SK-N-SH (cell line): ENCODE results near the gene ANKMY1. TPM values are rescaled to one million over a fixed set of nuclear protein-coding genes. Genes with fewer than 3 reads are reported as not detected.

ENCODE experiments used
- CTCF ChIA-PET: fragments of 300-600, 350-600 bp; formaldehyde crosslinking; extraction: SDS; loops from one replicate; lab custom pipeline; 2021; lab: Yijun Ruan, JAX
- POLR2A ChIA-PET: fragments of 350-600 bp; sonication (Branson Sonifier 250); formaldehyde crosslinking; extraction: SDS; loops from one replicate; lab custom pipeline; 2020; ENCODE audit warnings: antibody characterized with exemption, inconsistent platforms; lab: Yijun Ruan, JAX
- DNase-seq: peaks from one replicate; pipeline ENCODE4 v3.0.0; 2012
- H2AFZ ChIP-seq: fragments of 200-600 bp; sonication (generic); 2 replicates; pipeline ENCODE4 v1.8.1; 2016; ENCODE audit warnings: antibody characterized with exemption, mild to moderate bottlenecking, low read depth
- H3F3A ChIP-seq: fragments of 200-600 bp; sonication (generic); replicated peaks from 2 replicates; pipeline ENCODE3; 2016; ENCODE audit warnings: antibody characterized with exemption, mild to moderate bottlenecking; ENCODE audit not compliant: insufficient read depth
- H3K27ac ChIP-seq, 2 experiments: fragments of 200-500 bp in 1 of 2; fragments of 200-600 bp in 1 of 2; sonication (Bioruptor generic) in 1 of 2; sonication (generic), shearing (Covaris generic) in 1 of 2; 2 replicates each; pipeline versions ENCODE4 v1.5.1 to v1.6.1; 2014 to 2016; ENCODE audit warnings: low read depth in 2 of 2, inconsistent platforms in 1 of 2, low read length in 1 of 2, mild to moderate bottlenecking in 1 of 2, mixed read lengths in 1 of 2
- H3K27me3 ChIP-seq: fragments of 200-600 bp; sonication (generic), shearing (Covaris generic); 2 replicates; pipeline ENCODE4 v1.6.1; 2016; ENCODE audit warnings: mixed run types; ENCODE audit not compliant: insufficient read depth
- H3K36me3 ChIP-seq, 2 experiments: fragments of 200-500 bp in 1 of 2; fragments of 200-600 bp in 1 of 2; sonication (Bioruptor generic) in 1 of 2; sonication (generic) in 1 of 2; replicated peaks in 1 of 2; 2 replicates each; pipeline versions ENCODE3 to v1.5.1; 2014 to 2016; ENCODE audit warnings: low read length in 1 of 2, mild to moderate bottlenecking in 1 of 2; ENCODE audit not compliant: insufficient read depth in 2 of 2, control insufficient read depth in 1 of 2
- H3K4me1 ChIP-seq, 2 experiments: fragments of 200-500 bp in 1 of 2; fragments of 200-600 bp in 1 of 2; sonication (Bioruptor generic) in 1 of 2; sonication (generic), shearing (Covaris generic) in 1 of 2; 2 replicates each; pipeline versions ENCODE4 v1.5.1 to v1.6.1; 2014 to 2016; ENCODE audit warnings: low read depth in 1 of 2, low read length in 1 of 2, mixed run types in 1 of 2; ENCODE audit not compliant: insufficient read depth in 2 of 2, control insufficient read depth in 1 of 2
- H3K4me2 ChIP-seq: fragments of 200-600 bp; sonication (generic), shearing (Covaris generic); 2 replicates; pipeline ENCODE4 v1.6.1; 2017; ENCODE audit warnings: mixed run types
- H3K4me3 ChIP-seq, 2 experiments: fragments of 200-500 bp in 1 of 2; fragments of 200-600 bp in 1 of 2; sonication (Bioruptor generic) in 1 of 2; sonication (generic), shearing (Covaris generic) in 1 of 2; 2 replicates each; pipeline versions ENCODE4 v1.5.1 to v1.8.1; 2014 to 2016; ENCODE audit warnings: low read depth in 2 of 2, inconsistent platforms in 1 of 2, low read length in 1 of 2, mild to moderate bottlenecking in 1 of 2, mixed read lengths in 1 of 2, moderate library complexity in 1 of 2
- H3K79me2 ChIP-seq: fragments of 200-600 bp; sonication (generic); 2 replicates; pipeline ENCODE4 v1.8.1; 2017; ENCODE audit warnings: mild to moderate bottlenecking; ENCODE audit not compliant: insufficient read depth
- H3K9ac ChIP-seq: fragments of 200-600 bp; sonication (generic); 2 replicates; pipeline ENCODE4 v1.6.1; 2017; ENCODE audit warnings: mixed run types
- H3K9me2 ChIP-seq: fragments of 200-600 bp; sonication (generic); 2 replicates; pipeline ENCODE4 v1.6.1; 2017; ENCODE audit warnings: mixed run types
- H3K9me3 ChIP-seq: fragments of 200-600 bp; sonication (generic); 2 replicates; pipeline ENCODE4 v1.6.1; 2017; ENCODE audit warnings: mixed run types, mild to moderate bottlenecking, moderate library complexity
- H4K20me1 ChIP-seq: fragments of 200-600 bp; sonication (generic); 2 replicates; pipeline ENCODE4 v1.6.1; 2017; ENCODE audit warnings: mild to moderate bottlenecking, mixed run types; ENCODE audit not compliant: insufficient read depth
- CHD2 ChIP-seq: fragments of 150-350 bp; IDR thresholded peaks from 2 replicates; pipeline ENCODE4 v1.6.1; 2018; ENCODE audit warnings: low read length; ENCODE audit not compliant: partially characterized antibody
- EP300 ChIP-seq, 2 experiments: IDR thresholded peaks; 2 replicates each; pipeline versions ENCODE4 v1.4.0 to v1.6.1; 2012; ENCODE audit warnings: borderline replicate concordance in 1 of 2, low read depth in 1 of 2, low read length in 1 of 2
- FOSL2 ChIP-seq: IDR thresholded peaks from 2 replicates; pipeline ENCODE4 v1.4.0; 2012; ENCODE audit warnings: low read depth, mild to moderate bottlenecking, moderate library complexity, borderline replicate concordance
- FOXJ3 ChIP-seq: sonication (generic); formaldehyde crosslinking; IDR thresholded peaks from 2 replicates; pipeline ENCODE4 v1.5.1; 2020; ENCODE audit warnings: mild to moderate bottlenecking, missing genetic modification reagents
- FOXM1 ChIP-seq: IDR thresholded peaks from 2 replicates; pipeline ENCODE4 v1.4.0; 2012; ENCODE audit warnings: low read depth, mild to moderate bottlenecking
- GABPA ChIP-seq: IDR thresholded peaks from 2 replicates; pipeline ENCODE4 v1.4.0; 2012; ENCODE audit warnings: low read depth, mild to moderate bottlenecking
- GATA2 ChIP-seq: sonication (generic); formaldehyde crosslinking; IDR thresholded peaks from 2 replicates; pipeline ENCODE4 v1.5.0; 2020; ENCODE audit warnings: mild to moderate bottlenecking, missing genetic modification reagents
- IRF3 ChIP-seq: fragments of 150-350 bp; IDR thresholded peaks from 2 replicates; pipeline ENCODE4 v1.6.1; 2016; ENCODE audit warnings: mild to moderate bottlenecking, low read depth, low read length
- JUND ChIP-seq: IDR thresholded peaks from 2 replicates; pipeline ENCODE4 v1.4.0; 2012
- MAX ChIP-seq: IDR thresholded peaks from 2 replicates; pipeline ENCODE4 v1.4.0; 2012; ENCODE audit warnings: low read depth
- NRF1 ChIP-seq: IDR thresholded peaks from 2 replicates; pipeline ENCODE4 v1.6.1; 2012; ENCODE audit warnings: low read depth, mild to moderate bottlenecking, low read length
- RCOR1 ChIP-seq: fragments of 150-350 bp; IDR thresholded peaks from 2 replicates; pipeline ENCODE4 v1.6.1; 2017; ENCODE audit warnings: antibody characterized with exemption, low read length
- RFX5 ChIP-seq: IDR thresholded peaks from 2 replicates; pipeline ENCODE4 v1.6.1; 2012; ENCODE audit warnings: mild to moderate bottlenecking, improper control_type of control experiment, low read length
- RXRA ChIP-seq: IDR thresholded peaks from 2 replicates; pipeline ENCODE4 v1.4.0; 2012; ENCODE audit warnings: low read depth, mild to moderate bottlenecking, borderline replicate concordance
- SIN3A ChIP-seq: IDR thresholded peaks from 2 replicates; pipeline ENCODE4 v1.6.1; 2012; ENCODE audit warnings: low read depth, mild to moderate bottlenecking, low read length, moderate library complexity, borderline replicate concordance
- SMC3 ChIP-seq: IDR thresholded peaks from 2 replicates; pipeline ENCODE4 v1.6.1; 2012; ENCODE audit warnings: low read depth, low read length, improper control_type of control experiment
- TCF12 ChIP-seq: IDR thresholded peaks from 2 replicates; pipeline ENCODE4 v1.4.0; 2012
- USF1 ChIP-seq: IDR thresholded peaks from 2 replicates; pipeline ENCODE4 v1.4.0; 2012; ENCODE audit warnings: low read depth, borderline replicate concordance
- USF2 ChIP-seq: fragments of 150-350 bp; IDR thresholded peaks from 2 replicates; pipeline ENCODE4 v1.6.1; 2017; ENCODE audit warnings: antibody characterized with exemption, low read length, low read depth, borderline replicate concordance
- ZBTB33 ChIP-seq: IDR thresholded peaks from 2 replicates; pipeline ENCODE4 v1.4.0; 2012; ENCODE audit warnings: low read depth, borderline replicate concordance
- WGBS: methylation state at CpG from one replicate; pipeline ENCODE4 v1.1.6; 2017; ENCODE audit warnings: low lambda C conversion rate; 5-methylcytosine and 5-hydroxymethylcytosine counted together
- polyA plus RNA-seq, 3 experiments: library from polyadenylated mRNA; depleted of rRNA; stranded (reverse); fragments of >200 nt; gene quantifications; 2 replicates each; pipeline ENCODE4 v1.2.3, GENCODE V29; 2012

Gene ANKMY1
- polyA plus RNA-seq, 1 of the 3 experiments (the other 2 are of a cell fraction): 12.1 TPM

GRCh38 chr2:240594511-240595380, 37.0 kb upstream of the ANKMY1 start:
- peaks cover 10% of the 10 kb centered on the region; the same call in 1 of the 2 replicates for H4K20me1 ChIP-seq
- H3K27me3 ChIP-seq: no peaks in the 10 kb centered on the region
- H3K27ac ChIP-seq: no peak overlapping the region; a peak in 1 of 4 replicates
- H3K9ac ChIP-seq: no peak overlapping the region
- 96% methylated on average over 4 of the region's 34 CpGs for WGBS
- POLR2A ChIA-PET: interaction anchor here (0.6 kb wide), 1 partner anchor 569 kb away, joined by 3 read pairs; the partner anchor contains the start of gene NDUFA10
- H3K4me1 ChIP-seq: peaks cover 0 to 3% of the 10 kb centered on the region in 2 experiments; a peak in 1 of 4 replicates
- H3K4me2 ChIP-seq: no peak overlapping the region
- peaks cover 31% of the 10 kb centered on the region; the same call in 1 of the 2 replicates for H3K79me2 ChIP-seq
- H3F3A ChIP-seq: no peaks in the 10 kb centered on the region
- H3K4me3 ChIP-seq: no peak overlapping the region
- peaks cover 0 to 49% of the 10 kb centered on the region in 2 experiments for H3K36me3 ChIP-seq
- no peak for DNase-seq
- TF ChIP-seq USF2: no peak
- no peak for TF ChIP-seq GATA2 (CRISPR knock-in tag)
- TF ChIP-seq EP300 (IDR thresholded peaks at IDR 0.05; ENCODE audit: borderline replicate concordance in 1 of 2, low read depth in 1 of 2, low read length in 1 of 2): no peak
- TF ChIP-seq, all 33 proteins: peak for 0
- CTCF ChIA-PET: interaction anchor here (0.8 to 1.5 kb wide), 4 partner anchors 10 to 552 kb away, joined by 3 to 6 read pairs (median 3); no protein-coding TSS in a partner anchor
- Histone ChIP-seq H3K9me3 (no peaks in the 10 kb centered on the region), H3K9me2 (no peaks in the 10 kb centered on the region), H2AFZ (no peak overlapping the region)

GRCh38 chr2:240593703-240594451, 36.1 kb upstream of the ANKMY1 start:
- Histone ChIP-seq H3K4me1 (peaks cover 0 to 3% of the 10 kb centered on the region in 2 experiments; a peak in 1 of 4 replicates), H3K9ac (no peak overlapping the region), H3K36me3 (peaks cover 0 to 51% of the 10 kb centered on the region in 2 experiments), H3K9me3 (no peaks in the 10 kb centered on the region), H3K79me2 (peaks cover 40% of the 10 kb centered on the region), H3K27ac (no peak overlapping the region; a peak in 1 of 4 replicates), H2AFZ (no peak overlapping the region), H3K4me2 (no peak overlapping the region), H3F3A (no peaks in the 10 kb centered on the region), H3K4me3 (no peak overlapping the region), H3K27me3 (no peaks in the 10 kb centered on the region), H4K20me1 (peaks cover 10% of the 10 kb centered on the region; the same call in 1 of the 2 replicates), H3K9me2 (no peaks in the 10 kb centered on the region)
- POLR2A ChIA-PET: no interaction called here
- CTCF ChIA-PET: interaction anchor here (0.8 to 2.0 kb wide), 5 partner anchors 10 to 553 kb away, joined by 3 to 9 read pairs (median 3); no protein-coding TSS in a partner anchor
- 74% methylated on average over 6 of the region's 19 CpGs for WGBS
- no peak for DNase-seq
- no peak for TF ChIP-seq NRF1
- TF ChIP-seq IRF3: no peak
- no peak for TF ChIP-seq RCOR1
- TF ChIP-seq TCF12: no peak
- no peak for TF ChIP-seq USF1
- TF ChIP-seq RFX5: no peak
- TF ChIP-seq GABPA: no peak
- TF ChIP-seq ZBTB33: no peak
- TF ChIP-seq FOSL2: no peak
- TF ChIP-seq FOXJ3 (CRISPR knock-in tag): no peak
- TF ChIP-seq RXRA: no peak
- no peak for TF ChIP-seq CHD2
- TF ChIP-seq SMC3: no peak
- no peak for TF ChIP-seq JUND
- TF ChIP-seq MAX: no peak
- TF ChIP-seq FOXM1: no peak
- no peak for TF ChIP-seq GATA2 (CRISPR knock-in tag)
- TF ChIP-seq SIN3A: no peak
